Pancreas (tissue), 10 donors: ENCODE measurements around the gene VWA8. TPM values are rescaled to one million over a fixed set of nuclear protein-coding genes. Genes with fewer than 3 reads are reported as not detected.

Source experiments
- ATAC-seq, 4 donors: fragments of 200-7000 bp; cut with Tn5 transposase; one replicate each; pipeline versions ENCODE4 v1.8.0 to v1.9.1; 2020; ENCODE audit warnings: mild to moderate bottlenecking in 4 of 4, moderate library complexity in 4 of 4
- DNase-seq, 6 donors: peaks; one replicate each; pipeline ENCODE4 v3.0.0-alpha.2; 2020
- FAIRE-seq: peaks from 2 replicates; lab custom pipeline; 2012; peaks lifted over from hg19 to GRCh38; lab: Jason Lieb, UNC
- H3K27ac ChIP-seq, 4 donors: fragments of 200-600 bp; sonication (generic); 1 replicate in 3 of 4; 2 replicates in 1 of 4; pipeline versions ENCODE4 v1.5.0 to v1.8.0; 2020
- H3K27me3 ChIP-seq, 4 donors: fragments of 200-600 bp; one replicate each; pipeline ENCODE4 v1.8.0; 2021
- H3K36me3 ChIP-seq, 3 donors: fragments of 200-600 bp; sonication (generic) in 1 of 3; one replicate each; pipeline versions ENCODE4 v1.5.0 to v1.8.0; 2020 to 2021
- H3K4me1 ChIP-seq, 3 donors: fragments of 200-600 bp; one replicate each; pipeline ENCODE4 v1.8.0; 2021
- H3K4me3 ChIP-seq, 4 donors: fragments of 200-600 bp; sonication (generic) in 2 of 4; one replicate each; pipeline versions ENCODE4 v1.5.0 to v1.8.0; 2020 to 2021
- H3K9me3 ChIP-seq, 4 donors: fragments of 200-600 bp; one replicate each; pipeline ENCODE4 v1.8.0; 2021
- whole genome bisulfite sequencing, 2 donors: extraction: QIAGEN DNeasy Blood & Tissue Kit; methylation state at CpG; one replicate each; pipeline ENCODE4 v1.1.7; 2013; 5-methylcytosine and 5-hydroxymethylcytosine counted together
- intact Hi-C, 3 donors: fragments of 100-400 bp; cut with DNase I; formaldehyde crosslinking; loops; one replicate each; pipeline versions ENCODE4 v1.11.1 to v1.14.2; 2022
- polyA plus RNA-seq, 2 donors: library from polyadenylated mRNA; stranded (reverse); fragments of 200-250 nt; gene quantifications; one replicate each; pipeline ENCODE4 v1.2.3, GENCODE V29; 2013
- total RNA-seq, 6 donors: library from RNA; stranded (reverse); fragmentation: NEBNext Ultra II Directional in 4 of 6; extraction: Animal tissue kit (Norgen Biotek cat#: 25700) in 4 of 6; gene quantifications; one replicate each; pipeline versions ENCODE4 v1.2.1 to v1.2.4, GENCODE V29; 2021 to 2023
- TF ChIP-seq, protein P1 (sequence below), 4 donors: fragments of 200-600 bp; sonication (generic) in 3 of 4; IDR thresholded peaks; one replicate each; pipeline versions ENCODE4 v1.5.0 to v1.8.0; 2021; ENCODE audit warnings: antibody characterized with exemption in 4 of 4
- donor health status: healthy with polysubstance abuse.
- donor health status: DM: no; HTN: no; CAD: no; lungs with moderate emphysema.
- donor health status: DM: no; HTN: no; CAD: no.
- donor health status: control.
- donor health status: control.
- donor health status: Bipolar disorder and iron deficiency.
- donor health status: DM: yes; HTN: yes; CAD: no.
- donor health status: DM: no; HTN: no; CAD: no.
- donor health status: DM: no; HTN: no; CAD: no.
- donor health status: DM: yes; HTN: yes; CAD: no.

Gene VWA8
- total and polyA plus RNA-seq, 8 donors = 3.3 to 15.8 (median 9.2) TPM

DNA sequence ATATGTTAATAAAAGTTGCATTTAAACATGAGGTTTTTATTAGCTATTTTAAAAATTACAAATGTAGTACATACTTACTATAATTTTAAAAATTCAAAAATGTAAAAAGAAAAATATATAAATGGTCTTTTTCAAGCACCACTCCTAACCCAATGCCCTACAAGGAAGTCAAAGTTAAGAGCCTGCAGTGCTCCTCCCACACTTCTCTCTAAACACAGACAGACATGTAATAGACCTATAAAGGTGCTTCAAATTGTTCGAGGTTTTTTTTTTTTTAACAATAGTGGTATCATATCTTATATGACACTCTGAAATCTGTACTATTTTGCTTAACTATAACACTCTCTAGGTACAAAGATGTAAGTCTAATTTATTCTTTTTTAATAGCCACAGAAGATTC, 25.4 kb downstream of the VWA8 start:
- no peak for DNase-seq
- H3K9me3 ChIP-seq = no peaks in the 10 kb centered on the region
- 80 to 81% methylated on average over 1 of the region's 1 CpG for WGBS, 2 donors
- no peaks in the 10 kb centered on the region for H3K36me3 ChIP-seq
- no peak overlapping the region for H3K27ac ChIP-seq
- H3K4me1 ChIP-seq = no peaks in the 10 kb centered on the region
- FAIRE-seq = no peak
- H3K27me3 ChIP-seq = no peaks in the 10 kb centered on the region
- no peak for ATAC-seq
- H3K4me3 ChIP-seq = no peak overlapping the region
- TF ChIP-seq, protein P1, sequence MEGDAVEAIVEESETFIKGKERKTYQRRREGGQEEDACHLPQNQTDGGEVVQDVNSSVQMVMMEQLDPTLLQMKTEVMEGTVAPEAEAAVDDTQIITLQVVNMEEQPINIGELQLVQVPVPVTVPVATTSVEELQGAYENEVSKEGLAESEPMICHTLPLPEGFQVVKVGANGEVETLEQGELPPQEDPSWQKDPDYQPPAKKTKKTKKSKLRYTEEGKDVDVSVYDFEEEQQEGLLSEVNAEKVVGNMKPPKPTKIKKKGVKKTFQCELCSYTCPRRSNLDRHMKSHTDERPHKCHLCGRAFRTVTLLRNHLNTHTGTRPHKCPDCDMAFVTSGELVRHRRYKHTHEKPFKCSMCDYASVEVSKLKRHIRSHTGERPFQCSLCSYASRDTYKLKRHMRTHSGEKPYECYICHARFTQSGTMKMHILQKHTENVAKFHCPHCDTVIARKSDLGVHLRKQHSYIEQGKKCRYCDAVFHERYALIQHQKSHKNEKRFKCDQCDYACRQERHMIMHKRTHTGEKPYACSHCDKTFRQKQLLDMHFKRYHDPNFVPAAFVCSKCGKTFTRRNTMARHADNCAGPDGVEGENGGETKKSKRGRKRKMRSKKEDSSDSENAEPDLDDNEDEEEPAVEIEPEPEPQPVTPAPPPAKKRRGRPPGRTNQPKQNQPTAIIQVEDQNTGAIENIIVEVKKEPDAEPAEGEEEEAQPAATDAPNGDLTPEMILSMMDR (IDR thresholded peaks at IDR 0.05) = no peak
- intact Hi-C loops = no loop called here

DNA sequence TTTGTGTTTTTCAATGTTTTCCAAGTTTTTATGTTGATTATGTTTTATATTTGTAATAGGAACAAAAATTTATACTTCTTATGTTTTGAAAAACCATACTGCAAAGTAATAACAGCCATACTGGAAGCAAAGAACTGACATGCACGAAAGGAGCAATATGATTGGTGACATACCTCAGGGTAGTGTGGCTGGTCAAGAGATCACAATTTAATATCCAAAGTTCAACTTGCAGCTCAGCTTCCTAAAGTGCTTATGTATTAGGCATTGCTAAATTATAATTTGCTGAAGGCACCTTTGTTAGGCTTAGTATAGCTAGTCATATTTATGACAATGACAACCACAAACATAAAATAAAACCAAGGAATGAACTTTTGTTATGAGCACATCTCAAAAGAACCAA, 25.9 kb downstream of the VWA8 start:
- no peak for DNase-seq
- Histone ChIP-seq H3K9me3 (no peaks in the 10 kb centered on the region), H3K4me1 (no peaks in the 10 kb centered on the region), H3K27ac (no peak overlapping the region), H3K36me3 (no peaks in the 10 kb centered on the region), H3K4me3 (no peak overlapping the region), H3K27me3 (no peaks in the 10 kb centered on the region)
- intact Hi-C loops = no loop called here
- no peak for ATAC-seq
- TF ChIP-seq, protein P1 (IDR thresholded peaks at IDR 0.05) = no peak
- FAIRE-seq = peak; percentile 20
- WGBS, 2 donors = 97 to 98% methylated on average over 1 of the region's 1 CpG

DNA sequence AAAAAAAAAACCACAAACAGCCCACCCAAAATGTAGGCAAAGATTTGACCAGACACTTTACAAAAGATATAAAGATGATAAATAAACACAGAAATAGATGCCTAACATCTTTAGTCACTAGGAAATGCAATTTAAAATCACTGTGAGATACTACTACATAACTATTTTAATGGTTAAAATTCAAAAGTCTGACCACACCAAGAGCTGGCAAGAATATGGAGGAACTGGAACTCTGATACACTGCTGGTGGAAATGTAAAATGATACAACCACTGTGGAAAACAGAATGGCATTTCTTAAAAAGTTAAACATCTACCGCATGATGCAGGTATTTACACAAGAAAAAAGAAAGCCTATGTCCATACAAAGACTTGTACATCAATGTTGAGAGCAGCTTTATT, 26.8 kb downstream of the VWA8 start:
- Histone ChIP-seq H3K4me1 (no peaks in the 10 kb centered on the region), H3K4me3 (no peak overlapping the region), H3K27me3 (no peaks in the 10 kb centered on the region), H3K36me3 (no peaks in the 10 kb centered on the region), H3K9me3 (no peaks in the 10 kb centered on the region), H3K27ac (no peak overlapping the region)
- DNase-seq = no peak
- FAIRE-seq = no peak
- ATAC-seq = no peak
- intact Hi-C loops = no loop called here
- TF ChIP-seq, protein P1 (IDR thresholded peaks at IDR 0.05) = no peak
- WGBS, 2 donors = 95 to 100% methylated on average over 1 of the region's 1 CpG

DNA sequence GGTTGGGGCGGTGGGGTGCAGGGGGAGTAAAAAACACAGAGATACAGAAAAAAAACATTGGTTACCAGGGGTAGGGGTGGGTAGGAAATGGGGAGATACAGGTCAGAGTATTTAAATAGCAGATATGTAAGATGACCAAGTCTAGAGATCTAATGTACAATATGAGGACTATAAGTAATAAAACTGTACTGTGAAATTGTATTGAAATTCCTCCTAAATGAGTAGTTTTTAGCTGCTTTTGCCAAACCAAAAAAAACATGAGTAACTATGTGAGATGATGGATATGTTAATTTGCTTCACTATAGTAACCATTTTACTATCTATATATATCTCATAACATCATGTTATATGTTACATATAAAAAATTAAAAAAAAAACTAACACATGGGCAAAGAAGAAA, 29.6 kb downstream of the VWA8 start:
- ATAC-seq (no peak), FAIRE-seq (no peak), DNase-seq (no peak)
- Histone ChIP-seq H3K36me3 (peaks cover 0 to 3% (median 0%) of the 10 kb centered on the region in 3 donors), H3K4me3 (no peak overlapping the region), H3K9me3 (no peaks in the 10 kb centered on the region), H3K27me3 (no peaks in the 10 kb centered on the region), H3K4me1 (no peaks in the 10 kb centered on the region), H3K27ac (no peak overlapping the region)
- WGBS, 2 donors = 92 to 95% methylated on average over 1 of the region's 1 CpG
- TF ChIP-seq, protein P1 (IDR thresholded peaks at IDR 0.05) = no peak
- intact Hi-C loops = no loop called here

DNA sequence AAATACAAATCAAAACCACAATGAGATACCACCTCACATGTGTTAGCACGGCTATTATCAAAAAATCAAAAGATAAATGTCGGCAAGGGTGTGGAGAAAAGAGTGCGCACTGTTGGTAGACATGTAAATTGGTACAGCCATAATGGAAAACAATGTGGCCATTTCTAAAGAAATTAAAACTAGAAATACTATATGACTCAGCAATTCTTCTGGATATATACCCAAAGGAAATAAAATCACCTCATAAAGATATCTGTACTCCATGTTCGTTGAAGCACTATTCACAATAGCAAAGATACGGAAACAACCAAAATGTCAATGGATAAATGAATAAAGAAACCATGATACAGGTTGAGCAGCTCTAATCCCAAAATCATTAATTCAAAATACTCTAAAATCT, 30.8 kb downstream of the VWA8 start:
- FAIRE-seq (no peak), DNase-seq (no peak), ATAC-seq (no peak)
- intact Hi-C loops = no loop called here
- no peak overlapping the region for H3K4me3 ChIP-seq
- H3K27ac ChIP-seq = no peak overlapping the region
- 95 to 96% methylated on average over 5 of the region's 5 CpGs for WGBS, 2 donors
- peaks cover 0 to 3% (median 0%) of the 10 kb centered on the region in 3 donors for H3K36me3 ChIP-seq
- no peaks in the 10 kb centered on the region for H3K4me1 ChIP-seq
- H3K9me3 ChIP-seq = no peaks in the 10 kb centered on the region
- TF ChIP-seq, protein P1 (IDR thresholded peaks at IDR 0.05) = no peak
- H3K27me3 ChIP-seq = no peaks in the 10 kb centered on the region
